GM23248 (cell line): ENCODE data around the gene PLSCR3.

Source experiments
- EZH2 ChIP-seq: fragments of 200-600 bp; sonication (generic); IDR thresholded peaks from 2 replicates; pipeline ENCODE4 v1.6.1; 2018; ENCODE audit warnings: antibody characterized with exemption, mild to moderate bottlenecking; ENCODE audit not compliant: insufficient read depth, poor library complexity, severe bottlenecking
- EZH2phosphoT487 ChIP-seq: fragments of 200-600 bp; sonication (generic); IDR thresholded peaks from 2 replicates; pipeline ENCODE4 v1.6.1; 2018; ENCODE audit warnings: antibody characterized with exemption, moderate library complexity, mild to moderate bottlenecking, low read depth; ENCODE audit not compliant: insufficient read depth

GRCh38 chr17:7379134-7379533, 15.2 kb downstream of the PLSCR3 start:
- TF ChIP-seq EZH2phosphoT487 (no peak), EZH2 (no peak)
